PC-9 (cell line): ENCODE measurements around the gene MAPT. TPM values are rescaled to one million over a fixed set of nuclear protein-coding genes. Genes with fewer than 3 reads are reported as not detected.

ENCODE experiments used
- BruUV-seq: library from RNA; stranded (reverse); fragments of 400-500 nt; replicated peaks from 2 replicates; lab custom pipeline; 2021; lab: Mats Ljungman, UMichigan
- CTCF ChIA-PET: fragments of 300-600 bp; sonication (Branson Sonifier 250); formaldehyde crosslinking; loops from one replicate; lab custom pipeline; 2022; ENCODE audit warnings: antibody characterized with exemption; lab: Charles Lee
- POLR2A ChIA-PET: fragments of 300-600 bp; sonication (Branson Sonifier 250); formaldehyde crosslinking; loops from one replicate; lab custom pipeline; 2022; ENCODE audit warnings: antibody characterized with exemption; ENCODE audit not compliant: unreplicated experiment; lab: Charles Lee
- DNase-seq, 2 experiments: peaks; one replicate each; pipeline versions ENCODE4 v3.0.0 to v3.0.0-alpha.2; 2015 to 2022; ENCODE audit warnings: mixed read lengths in 1 of 2
- H2AFZ ChIP-seq: fragments of 200-600 bp; sonication (generic); 2 replicates; pipeline ENCODE4 v1.8.1; 2017; ENCODE audit warnings: antibody characterized with exemption
- H3F3A ChIP-seq: fragments of 200-600 bp; sonication (generic); 2 replicates; pipeline ENCODE4 v1.8.1; 2017; ENCODE audit warnings: antibody characterized with exemption, mild to moderate bottlenecking, low read depth; ENCODE audit not compliant: insufficient read depth
- H3K27ac ChIP-seq: fragments of 200-600 bp; sonication (generic); 2 replicates; pipeline ENCODE4 v1.6.1; 2016; ENCODE audit warnings: mixed run types
- H3K27me3 ChIP-seq: fragments of 200-600 bp; sonication (generic); 2 replicates; pipeline ENCODE4 v1.6.1; 2016; ENCODE audit warnings: low read depth, mixed run types; ENCODE audit not compliant: insufficient read depth
- H3K36me3 ChIP-seq: fragments of 200-600 bp; sonication (generic); 2 replicates; pipeline ENCODE4 v1.6.1; 2016; ENCODE audit warnings: low read depth, mixed run types
- H3K4me1 ChIP-seq: fragments of 200-600 bp; sonication (generic); replicated peaks from 2 replicates; pipeline ENCODE4 v1.6.1; 2016; ENCODE audit warnings: mixed run types; ENCODE audit not compliant: insufficient read depth
- H3K4me2 ChIP-seq: fragments of 200-600 bp; sonication (generic); 2 replicates; pipeline ENCODE4 v1.6.1; 2017; ENCODE audit warnings: mixed run types
- H3K4me3 ChIP-seq: fragments of 200-600 bp; sonication (generic); 2 replicates; pipeline ENCODE4 v1.6.1; 2016; ENCODE audit warnings: mixed run types
- H3K79me2 ChIP-seq: fragments of 200-600 bp; sonication (generic); 2 replicates; pipeline ENCODE4 v1.6.1; 2017; ENCODE audit warnings: low read depth, mixed run types
- H3K9me2 ChIP-seq: fragments of 200-600 bp; sonication (generic); 2 replicates; pipeline ENCODE4 v1.8.1; 2017; ENCODE audit warnings: mild to moderate bottlenecking; ENCODE audit not compliant: insufficient read depth
- H3K9me3 ChIP-seq: fragments of 200-600 bp; sonication (generic); 2 replicates; pipeline ENCODE4 v1.8.1; 2016; ENCODE audit warnings: low read depth; ENCODE audit not compliant: insufficient read depth
- H4K20me1 ChIP-seq: fragments of 200-600 bp; sonication (generic); 2 replicates; pipeline ENCODE4 v1.8.1; 2017; ENCODE audit not compliant: insufficient read depth
- CTCF ChIP-seq: fragments of 200-600 bp; sonication (generic); conservative IDR thresholded peaks from 2 replicates; pipeline ENCODE4 v1.6.1; 2017; ENCODE audit warnings: mixed run types, antibody characterized with exemption, mild to moderate bottlenecking, moderate library complexity
- EZH2 ChIP-seq: fragments of 200-600 bp; sonication (generic); IDR thresholded peaks from 2 replicates; pipeline ENCODE4 v1.8.0; 2017; ENCODE audit warnings: antibody characterized with exemption, low read depth
- intact Hi-C: fragments of 100-400 bp; cut with micrococcal nuclease; formaldehyde crosslinking; loops from one replicate; pipeline ENCODE4 v1.10.0; 2022; ENCODE audit not compliant: unreplicated experiment
- total RNA-seq: library from RNA; stranded (reverse); gene quantifications from 2 replicates; pipeline ENCODE4 v1.2.3, GENCODE V29; 2021

MAPT gene
- total RNA-seq, 1 experiment from 2014 or later, result 0.85 TPM

- Histone ChIP-seq H4K20me1 (no peaks in the 10 kb centered on the region), H3K9me2 (no peaks in the 10 kb centered on the region), H3K9me3 (no peaks in the 10 kb centered on the region), H3K4me1 (no peaks in the 10 kb centered on the region), H2AFZ (no peak overlapping the region), H3K36me3 (no peaks in the 10 kb centered on the region), H3K27me3 (no peaks in the 10 kb centered on the region), H3K4me3 (no peak overlapping the region), H3F3A (no peaks in the 10 kb centered on the region), H3K79me2 (no peaks in the 10 kb centered on the region), H3K4me2 (no peak overlapping the region), H3K27ac (no peak overlapping the region)
- TF ChIP-seq EZH2 (no peak), CTCF (no peak)
- BruUV-seq, result no TSS peak
- ChIA-PET CTCF (no interaction called here), POLR2A (no interaction called here)
- intact Hi-C loops, result no loop called here
- no peak for DNase-seq
These were observed 103.3 kb downstream of the MAPT start for GRCh38 chr17:45997624-45998023.

- TF ChIP-seq EZH2 (no peak), CTCF (no peak)
- no peaks in the 10 kb centered on the region for H3K4me1 ChIP-seq
- no peak within 1 kb of the TSS for H2AFZ ChIP-seq
- no peak within 1 kb of the TSS for H3K4me3 ChIP-seq
- ChIA-PET CTCF (no interaction called here), POLR2A (interaction anchor here (0.6 kb wide), 1 partner anchor 213 kb away, joined by 4 read pairs; no protein-coding TSS in a partner anchor)
- no peaks in the 10 kb centered on the region for H3K9me2 ChIP-seq
- H3K36me3 ChIP-seq, result no peaks in the 10 kb centered on the region
- H3K4me2 ChIP-seq, result no peak within 1 kb of the TSS
- no peaks in the 10 kb centered on the region for H3K27me3 ChIP-seq
- no peak within 1 kb of the TSS for H3K27ac ChIP-seq
- intact Hi-C loops, result no loop called here
- no peaks in the 10 kb centered on the region for H4K20me1 ChIP-seq
- DNase-seq, result no peak
- no peaks in the 10 kb centered on the region for H3K9me3 ChIP-seq
- H3F3A ChIP-seq, result no peaks in the 10 kb centered on the region
- no TSS peak for BruUV-seq
- no peaks in the 10 kb centered on the region for H3K79me2 ChIP-seq
These were observed 104.9 kb downstream of the MAPT start, which contains the start of gene STH for GRCh38 chr17:45998987-45999899. Gene STH (plus strand): TSS chr17:45999250. CDS start chr17:45999280, 30 bp downstream.

- Histone ChIP-seq H3F3A (no peaks in the 10 kb centered on the region), H3K36me3 (no peaks in the 10 kb centered on the region), H3K9me3 (no peaks in the 10 kb centered on the region), H3K79me2 (no peaks in the 10 kb centered on the region), H3K27ac (no peak overlapping the region), H3K9me2 (no peaks in the 10 kb centered on the region), H3K4me3 (no peak overlapping the region), H3K27me3 (no peaks in the 10 kb centered on the region), H3K4me2 (no peak overlapping the region), H2AFZ (no peak overlapping the region), H3K4me1 (no peaks in the 10 kb centered on the region), H4K20me1 (no peaks in the 10 kb centered on the region)
- intact Hi-C loops, result loop anchor here (5.0 kb wide), 2 partner anchors 192 to 212 kb away; partner anchors contain the start of gene KANSL1
- BruUV-seq, result no TSS peak
- no peak for DNase-seq
- CTCF ChIA-PET, result no interaction called here
- POLR2A ChIA-PET, result no interaction called here
- TF ChIP-seq CTCF (no peak), EZH2 (no peak)
These were observed 105.5 kb downstream of the MAPT start for GRCh38 chr17:45999900-46000290.
